Vagina (tissue), 2 donors: ENCODE results near the gene SOX9.

Experiments
- CTCF ChIP-seq, 3 experiments: fragments of 450-650 bp in 2 of 3; fragments of 200-600 bp in 1 of 3; sonication (generic) in 1 of 3; IDR thresholded peaks; one replicate each; pipeline ENCODE4 v1.5.1; 2017 to 2019; ENCODE audit warnings: antibody characterized with exemption in 3 of 3, mild to moderate bottlenecking in 2 of 3, moderate library complexity in 2 of 3
- POLR2A ChIP-seq, 2 donors: fragments of 450-650 bp; IDR thresholded peaks; one replicate each; pipeline ENCODE4 v1.6.1; 2017; ENCODE audit warnings: antibody characterized with exemption in 2 of 2, mild to moderate bottlenecking in 2 of 2, moderate library complexity in 2 of 2

- TF ChIP-seq CTCF (IDR thresholded peaks at IDR 0.05) (no peak), POLR2A (IDR thresholded peaks at IDR 0.05) (no peak)
Observed at GRCh38 chr17:72163474-72163873, 42.7 kb downstream of the SOX9 start.
